ENCODE measurements around the gene GUCY2F.

- TF ChIP-seq CTCF (IDR thresholded peaks at IDR 0.05): no peak
- TF ChIP-seq POLR2A (IDR thresholded peaks at IDR 0.05): no peak
- TF ChIP-seq POLR2AphosphoS5 (IDR thresholded peaks at IDR 0.05): no peak
- no peak for TF ChIP-seq EP300 (IDR thresholded peaks at IDR 0.05)
Observed at GRCh38 chrX:109398061-109398460, 83.8 kb downstream of the GUCY2F start.

Measured in gastroesophageal sphincter (tissue), 3 donors.